Spleen (tissue), 7 donors: Measurements from ENCODE around the gene PCED1A.

ENCODE experiments used
- CTCF ChIP-seq, 11 experiments: fragments of 200-600 bp in 7 of 11; fragments of 450-650 bp in 4 of 11; sonication (generic) in 4 of 11; IDR thresholded peaks in 8 of 11; conservative IDR thresholded peaks in 3 of 11; 1 replicate in 7 of 11; 2 replicates in 4 of 11; pipeline versions ENCODE4 v1.4.0 to v1.8.0; 2016 to 2021; ENCODE audit warnings: antibody characterized with exemption in 11 of 11, inconsistent platforms in 4 of 11, mild to moderate bottlenecking in 1 of 11
- POLR2AphosphoS5 ChIP-seq, 3 donors: sonication (generic); formaldehyde crosslinking; IDR thresholded peaks; one replicate each; pipeline ENCODE4 v1.5.1; 2017; ENCODE audit warnings: antibody characterized with exemption in 3 of 3
- donor health status: DM: no; HTN: no; CAD: no; lungs with moderate emphysema.
- donor health status: DM: no; HTN: no; CAD: no.
- donor health status: DM: no; HTN: no; CAD: no.

GRCh38 chr20:2814587-2815051 lies 25.8 kb downstream of the PCED1A start, which contains the start of gene C20orf141:
- TF ChIP-seq CTCF (IDR thresholded peaks at IDR 0.05 in 8 of 11, conservative IDR thresholded peaks at IDR 0.05 in 3 of 11) (no peak), POLR2AphosphoS5 (IDR thresholded peaks at IDR 0.05) (no peak)
